H1 (cell line): ENCODE results near the gene KRTAP10-5. TPM values are rescaled to one million over a fixed set of nuclear protein-coding genes. Genes with fewer than 3 reads are reported as not detected.

Experiments used
- RNF2 ChIP-seq: fragments of 200-900, 300-1000 bp; sonication (generic); IDR thresholded peaks from 2 replicates; pipeline ENCODE4 v1.7.1; 2016; ENCODE audit warnings: borderline replicate concordance, low read depth, mild to moderate bottlenecking, antibody characterized with exemption, low read length; ENCODE audit not compliant: poor library complexity, severe bottlenecking; ENCODE audit errors: missing control alignments
- polyA plus RNA-seq, 7 experiments: library from polyadenylated mRNA; depleted of rRNA in 3 of 7; stranded (reverse) in 5 of 7; unstranded in 2 of 7; fragments of >200 nt in 5 of 7; fragments of 200-250 nt in 2 of 7; gene quantifications; 1 replicate in 5 of 7; 2 replicates in 1 of 7; 4 replicates in 1 of 7; pipeline versions ENCODE4 v1.2.1 to v1.2.3, GENCODE V29; 2011 to 2013; ENCODE audit warnings: missing spikeins in 2 of 7, mixed read lengths in 2 of 7
- total RNA-seq: library from RNA; stranded (reverse); fragmentation: NEBNext Ultra II Directional; extraction: Animal tissue kit (Norgen Biotek cat#: 25700); gene quantifications from 2 replicates; pipeline ENCODE4 v1.2.1, GENCODE V29; 2021

The KRTAP10-5 gene
- total and polyA plus RNA-seq, 2 of the 8 experiments (the other 6 are each of a cell fraction or from before 2014, with no cell fraction given) = 0.09 TPM; not detected in 1

GRCh38 chr21:44623575-44623974, 43.2 kb upstream of the KRTAP10-5 start (continued):
- no peak for TF ChIP-seq RNF2
